Activated effector memory CD4-positive, alpha-beta T cell treated with anti-CD3 and anti-CD28 coated beads, Interleukin-2, amount 50 U/mL, for 16 hours (primary cell): ENCODE measurements around the gene IFT43.

Source experiments
- DNase-seq: peaks from one replicate; pipeline ENCODE4 v3.0.0-alpha.2; 2020

IFT43 gene

GRCh38 chr14:75985618-75986438, at the start of gene IFT43:
TSS of gene IFT43 (plus strand) at chr14:75985763. CDS start at chr14:75985787, 24 bp downstream.
- DNase-seq = peak; percentile 96

- no peak for DNase-seq
These were observed 46.4 kb upstream of the IFT43 start for GRCh38 chr14:75939200-75939599.

- no peak for DNase-seq
These were observed 44.5 kb upstream of the IFT43 start for GRCh38 chr14:75941030-75941429.

- DNase-seq = no peak
These were observed 40.8 kb upstream of the IFT43 start for GRCh38 chr14:75944607-75945241.

- no peak for DNase-seq
These were observed 38.8 kb upstream of the IFT43 start for GRCh38 chr14:75946785-75947184.

GRCh38 chr14:75952489-75952888, 33.1 kb upstream of the IFT43 start:
- no peak for DNase-seq

GRCh38 chr14:75959031-75959430, 26.5 kb upstream of the IFT43 start:
- DNase-seq = no peak

GRCh38 chr14:75960231-75960630, 25.3 kb upstream of the IFT43 start:
- no peak for DNase-seq

- no peak for DNase-seq
These were observed 23.9 kb upstream of the IFT43 start for GRCh38 chr14:75961662-75962061.

- DNase-seq = no peak
These were observed 17.7 kb upstream of the IFT43 start for GRCh38 chr14:75967866-75968265.

GRCh38 chr14:75968456-75968855, 17.1 kb upstream of the IFT43 start:
- DNase-seq = no peak

GRCh38 chr14:75969126-75969525, 16.4 kb upstream of the IFT43 start:
- DNase-seq = no peak

- no peak for DNase-seq
These were observed 15.7 kb upstream of the IFT43 start for GRCh38 chr14:75969891-75970290.

- no peak for DNase-seq
These were observed 14.6 kb upstream of the IFT43 start for GRCh38 chr14:75970989-75971388.

- no peak for DNase-seq
These were observed 14.1 kb upstream of the IFT43 start for GRCh38 chr14:75971509-75971908.

- no peak for DNase-seq
These were observed 12.7 kb upstream of the IFT43 start for GRCh38 chr14:75972801-75973421.

GRCh38 chr14:75976826-75977581, 8.6 kb upstream of the IFT43 start:
- no peak for DNase-seq

- DNase-seq = no peak
These were observed 8.0 kb upstream of the IFT43 start for GRCh38 chr14:75977582-75977943.

- DNase-seq = no peak
These were observed 7.3 kb upstream of the IFT43 start for GRCh38 chr14:75978249-75978731.

GRCh38 chr14:75979071-75979571, 6.4 kb upstream of the IFT43 start:
- no peak for DNase-seq

- DNase-seq = no peak
These were observed 5.7 kb upstream of the IFT43 start for GRCh38 chr14:75979648-75980565.

- DNase-seq = no peak
These were observed 4.7 kb upstream of the IFT43 start for GRCh38 chr14:75980856-75981255.
